ENCODE measurements around the gene ARFGAP1. TPM values are rescaled to one million over a fixed set of nuclear protein-coding genes. Genes with fewer than 3 reads are reported as not detected.

Gene ARFGAP1
- total and polyA plus RNA-seq, 5 donors from 2014 or later, result 17.9 to 123 (median 21.0) TPM

DNA sequence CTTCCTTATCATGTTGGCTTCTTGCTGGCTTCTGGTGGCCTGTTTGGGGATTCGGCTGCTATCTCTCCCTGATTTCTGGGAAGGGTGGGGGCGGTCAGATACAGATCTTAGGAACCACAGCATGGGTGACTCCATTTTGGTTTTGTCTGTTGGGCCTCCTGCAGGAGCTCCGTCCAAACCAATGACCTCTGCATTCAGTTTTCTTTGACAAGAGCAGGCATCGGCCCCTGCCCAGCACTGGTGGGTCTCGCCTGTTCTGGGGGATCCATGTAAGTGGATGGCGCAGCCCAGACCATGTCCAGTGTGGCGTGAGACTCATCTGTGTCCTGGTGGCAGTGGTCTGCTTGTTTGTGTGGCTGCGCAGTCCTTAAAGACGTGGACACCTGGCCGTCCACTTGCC lies 8.6 kb upstream of the ARFGAP1 start:
- no peak for ATAC-seq (ENCODE audit: low read depth in 2 of 2)
- H3K27ac ChIP-seq (ENCODE audit: insufficient read depth, low read length, poor library complexity, severe bottlenecking), result no peak overlapping the region
- H3K4me1 ChIP-seq (ENCODE audit: control insufficient read depth, insufficient read depth, low read length, poor library complexity, severe bottlenecking), result peaks cover 7% of the 10 kb centered on the region
- no peaks in the 10 kb centered on the region for H3K27me3 ChIP-seq (ENCODE audit: control insufficient read depth, insufficient read depth, low read length)
- Mint-ChIP-seq H3K27me3 (peaks cover 5% of the 10 kb centered on the region), H3K9me3 (peaks cover 0 to 1% (median 0%) of the 10 kb centered on the region in 7 donors), H3K4me3 (no peak overlapping the region), H3K36me3 (no peaks in the 10 kb centered on the region), H3K27ac (no peak overlapping the region), H3K4me1 (peaks cover 0 to 2% (median 0%) of the 10 kb centered on the region in 4 donors)
- H3K4me3 ChIP-seq (ENCODE audit: low read depth, low read length), result no peak overlapping the region
- no peak for DNase-seq
- no peaks in the 10 kb centered on the region for H3K36me3 ChIP-seq (ENCODE audit: control insufficient read depth, insufficient read depth, low read length)
- H3K9me3 ChIP-seq (ENCODE audit: control insufficient read depth in 2 of 2, low read length in 2 of 2), result no peaks in the 10 kb centered on the region

DNA sequence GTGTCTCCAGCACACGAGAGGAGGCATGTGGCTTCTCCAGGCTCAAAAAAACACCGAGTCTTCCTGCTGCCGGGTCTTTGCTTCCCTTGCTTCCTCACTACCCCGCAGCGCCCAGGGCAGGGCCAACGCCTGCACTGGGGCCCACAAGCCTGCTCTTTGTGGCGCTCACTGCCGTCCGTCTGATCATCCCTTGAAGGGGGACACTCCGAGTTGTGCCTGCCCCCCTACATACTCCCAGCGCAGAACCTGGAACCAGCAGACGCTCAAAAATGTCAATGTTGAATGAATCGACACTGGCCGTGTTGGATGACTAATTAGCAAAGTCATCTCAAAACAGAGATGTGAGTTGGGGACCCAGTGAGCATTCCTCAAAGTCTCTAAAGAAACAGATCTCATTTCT lies 8.1 kb upstream of the ARFGAP1 start:
- Histone ChIP-seq H3K4me3 (ENCODE audit: low read depth, low read length) (no peak overlapping the region), H3K9me3 (ENCODE audit: control insufficient read depth in 2 of 2, low read length in 2 of 2) (no peaks in the 10 kb centered on the region), H3K4me1 (ENCODE audit: control insufficient read depth, insufficient read depth, low read length, poor library complexity, severe bottlenecking) (peaks cover 7% of the 10 kb centered on the region), H3K36me3 (ENCODE audit: control insufficient read depth, insufficient read depth, low read length) (no peaks in the 10 kb centered on the region), H3K27me3 (ENCODE audit: control insufficient read depth, insufficient read depth, low read length) (no peaks in the 10 kb centered on the region), H3K27ac (ENCODE audit: insufficient read depth, low read length, poor library complexity, severe bottlenecking) (no peak overlapping the region)
- DNase-seq (no peak), ATAC-seq (ENCODE audit: low read depth in 2 of 2) (no peak)
- Mint-ChIP-seq H3K36me3 (no peaks in the 10 kb centered on the region), H3K27ac (no peak overlapping the region), H3K27me3 (peaks cover 5% of the 10 kb centered on the region), H3K9me3 (peaks cover 0 to 1% (median 0%) of the 10 kb centered on the region in 7 donors), H3K4me1 (peaks cover 0 to 2% (median 0%) of the 10 kb centered on the region in 4 donors), H3K4me3 (peak overlapping the region in 2 of 4 donors; percentile 21 to 51)

DNA sequence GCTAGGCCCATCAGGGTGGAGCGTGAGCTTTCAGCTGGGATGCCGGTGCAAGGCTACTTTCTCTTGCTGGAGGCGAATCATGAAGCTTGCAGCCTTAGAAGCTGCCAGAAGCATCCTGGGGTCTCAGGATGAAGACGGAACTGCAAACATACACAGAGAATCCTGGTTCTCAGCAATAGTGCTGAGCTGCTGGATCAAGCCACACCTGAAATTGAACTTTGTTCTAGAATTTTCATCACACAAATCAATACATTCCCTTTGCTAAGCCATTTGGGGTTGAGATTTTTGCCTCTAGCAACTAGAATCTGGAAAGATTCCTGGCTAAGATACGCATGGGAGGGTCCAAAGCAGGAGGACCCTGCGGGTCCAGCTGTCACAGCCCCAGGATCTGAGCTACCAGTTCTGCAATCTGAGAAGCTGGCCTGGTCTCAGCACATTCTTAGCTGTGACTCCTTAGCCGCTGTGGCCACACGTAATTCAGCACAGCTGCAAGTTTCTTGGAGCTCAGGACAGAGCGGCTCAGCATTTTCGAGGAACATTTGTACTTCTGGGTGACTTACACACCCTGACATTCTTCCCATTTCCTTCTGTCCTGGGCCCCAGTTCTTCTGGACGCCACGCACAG lies 6.6 kb upstream of the ARFGAP1 start:
- H3K27me3 ChIP-seq (ENCODE audit: control insufficient read depth, insufficient read depth, low read length), result no peaks in the 10 kb centered on the region
- no peak for DNase-seq
- no peaks in the 10 kb centered on the region for H3K36me3 ChIP-seq (ENCODE audit: control insufficient read depth, insufficient read depth, low read length)
- no peak overlapping the region for H3K4me3 ChIP-seq (ENCODE audit: low read depth, low read length)
- Mint-ChIP-seq H3K4me1 (peaks cover 0 to 3% (median 1%) of the 10 kb centered on the region in 4 donors), H3K36me3 (no peaks in the 10 kb centered on the region), H3K4me3 (peak overlapping the region in 1 of 4 donors; percentile 4), H3K9me3 (peaks cover 0 to 1% (median 0%) of the 10 kb centered on the region in 7 donors), H3K27ac (no peak overlapping the region), H3K27me3 (no peaks in the 10 kb centered on the region)
- H3K9me3 ChIP-seq (ENCODE audit: control insufficient read depth in 2 of 2, low read length in 2 of 2), result no peaks in the 10 kb centered on the region
- ATAC-seq (ENCODE audit: low read depth in 2 of 2), result no peak
- H3K27ac ChIP-seq (ENCODE audit: insufficient read depth, low read length, poor library complexity, severe bottlenecking), result no peak overlapping the region
- peaks cover 7% of the 10 kb centered on the region for H3K4me1 ChIP-seq (ENCODE audit: control insufficient read depth, insufficient read depth, low read length, poor library complexity, severe bottlenecking)

DNA sequence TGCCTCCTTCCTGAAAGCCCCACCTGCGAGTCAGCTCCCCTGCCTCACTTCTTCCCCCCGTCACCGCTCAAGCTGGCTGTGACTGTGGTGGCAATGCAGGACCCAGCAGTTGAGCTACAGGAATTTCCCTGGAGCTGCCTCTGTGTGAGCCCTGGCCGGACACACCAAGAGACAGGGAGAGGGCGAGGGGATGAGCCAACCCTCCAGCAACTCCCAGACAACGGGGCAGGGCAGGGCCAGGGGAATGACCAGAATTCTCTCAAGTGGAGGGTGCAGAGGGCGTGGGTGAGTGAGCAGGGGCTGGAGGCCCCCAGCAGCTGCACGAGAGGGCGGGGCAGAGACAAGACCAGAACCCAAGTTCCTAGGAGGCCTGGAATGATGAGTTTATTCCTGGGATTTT lies 4.9 kb upstream of the ARFGAP1 start:
- H3K27ac ChIP-seq (ENCODE audit: insufficient read depth, low read length, poor library complexity, severe bottlenecking), result no peak overlapping the region
- DNase-seq, result no peak
- Mint-ChIP-seq H3K27me3 (no peaks in the 10 kb centered on the region), H3K4me1 (peaks cover 0 to 9% (median 6%) of the 10 kb centered on the region in 4 donors), H3K4me3 (peak overlapping the region in 2 of 4 donors; percentile 8 to 63), H3K9me3 (peaks cover 0 to 1% (median 0%) of the 10 kb centered on the region in 7 donors), H3K36me3 (no peaks in the 10 kb centered on the region), H3K27ac (no peak overlapping the region)
- H3K4me3 ChIP-seq (ENCODE audit: low read depth, low read length), result no peak overlapping the region
- H3K27me3 ChIP-seq (ENCODE audit: control insufficient read depth, insufficient read depth, low read length), result no peaks in the 10 kb centered on the region
- H3K9me3 ChIP-seq (ENCODE audit: control insufficient read depth in 2 of 2, low read length in 2 of 2), result no peaks in the 10 kb centered on the region
- no peaks in the 10 kb centered on the region for H3K36me3 ChIP-seq (ENCODE audit: control insufficient read depth, insufficient read depth, low read length)
- ATAC-seq (ENCODE audit: low read depth in 2 of 2), result no peak
- peaks cover 5% of the 10 kb centered on the region for H3K4me1 ChIP-seq (ENCODE audit: control insufficient read depth, insufficient read depth, low read length, poor library complexity, severe bottlenecking)

DNA sequence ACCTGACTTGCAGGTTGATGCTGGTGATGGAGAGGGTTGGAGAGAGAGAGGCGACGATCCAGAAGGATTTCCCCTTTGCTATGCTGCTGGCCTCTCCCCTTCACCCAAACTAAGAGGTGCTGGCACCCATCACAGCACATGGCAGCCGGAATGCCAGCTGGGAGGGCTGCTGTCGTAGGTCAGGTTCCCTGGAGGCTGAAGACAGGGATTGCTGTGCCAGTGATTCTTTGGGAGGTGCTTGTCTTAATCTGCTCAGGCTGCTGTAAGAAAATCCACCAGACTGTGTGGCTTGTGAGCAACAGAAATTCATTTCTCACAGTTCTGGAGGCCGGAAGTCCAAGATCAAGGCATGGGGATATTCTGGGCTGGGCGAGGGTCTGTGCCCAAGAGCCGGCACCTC lies 4.4 kb upstream of the ARFGAP1 start:
- Histone ChIP-seq H3K9me3 (ENCODE audit: control insufficient read depth in 2 of 2, low read length in 2 of 2) (no peaks in the 10 kb centered on the region), H3K4me1 (ENCODE audit: control insufficient read depth, insufficient read depth, low read length, poor library complexity, severe bottlenecking) (peaks cover 9% of the 10 kb centered on the region), H3K27ac (ENCODE audit: insufficient read depth, low read length, poor library complexity, severe bottlenecking) (no peak overlapping the region), H3K4me3 (ENCODE audit: low read depth, low read length) (no peak overlapping the region), H3K36me3 (ENCODE audit: control insufficient read depth, insufficient read depth, low read length) (no peaks in the 10 kb centered on the region), H3K27me3 (ENCODE audit: control insufficient read depth, insufficient read depth, low read length) (no peaks in the 10 kb centered on the region)
- peaks cover 0 to 9% (median 7%) of the 10 kb centered on the region in 4 donors for H3K4me1 Mint-ChIP-seq
- H3K36me3 Mint-ChIP-seq, result no peaks in the 10 kb centered on the region
- H3K4me3 Mint-ChIP-seq, result peak overlapping the region in 2 of 4 donors; percentile 7 to 63
- no peak overlapping the region for H3K27ac Mint-ChIP-seq
- ATAC-seq (ENCODE audit: low read depth in 2 of 2), result no peak
- no peaks in the 10 kb centered on the region for H3K27me3 Mint-ChIP-seq
- peaks cover 0 to 1% (median 0%) of the 10 kb centered on the region in 7 donors for H3K9me3 Mint-ChIP-seq
- no peak for DNase-seq

DNA sequence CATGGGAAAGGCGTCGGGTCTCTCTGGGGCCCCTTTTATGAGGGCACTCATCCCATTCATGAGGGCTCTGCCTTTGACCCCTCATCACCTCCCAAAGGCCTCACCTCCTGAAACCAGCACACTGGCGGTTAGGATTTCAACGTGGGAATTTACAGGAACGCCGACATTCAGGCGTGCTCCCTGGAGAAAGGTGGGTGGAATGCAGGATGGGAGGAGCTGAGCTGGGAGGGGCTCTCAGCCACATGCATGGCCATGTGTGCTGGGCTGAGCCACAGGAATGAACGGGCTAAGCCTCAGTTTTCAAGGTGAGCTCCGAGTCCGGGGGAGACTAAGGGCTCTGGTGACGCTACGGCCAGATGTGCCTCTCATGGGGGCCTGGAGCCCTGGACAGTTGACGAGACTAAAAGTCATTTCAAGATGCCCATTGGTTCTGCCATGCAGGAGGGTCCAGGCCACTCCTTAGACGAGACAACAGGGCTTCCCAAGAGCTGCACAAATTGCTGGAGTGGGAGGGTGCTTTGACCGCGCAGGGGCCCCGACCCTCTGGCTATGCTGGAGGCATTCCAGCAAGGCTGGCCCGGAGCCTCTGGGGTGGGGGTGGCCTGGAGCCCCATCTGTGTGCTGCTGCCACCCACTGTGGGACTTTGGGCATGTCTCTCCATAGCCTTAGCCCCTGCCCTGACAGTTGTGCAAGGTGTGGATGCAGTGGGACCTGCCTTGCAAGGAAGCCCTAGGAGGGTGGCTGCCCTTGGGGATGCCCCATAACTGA lies 3.8 kb upstream of the ARFGAP1 start:
- no peak for ATAC-seq (ENCODE audit: low read depth in 2 of 2)
- Mint-ChIP-seq H3K27ac (no peak overlapping the region), H3K4me1 (peaks cover 0 to 14% (median 13%) of the 10 kb centered on the region in 4 donors), H3K9me3 (peaks cover 0 to 1% (median 0%) of the 10 kb centered on the region in 7 donors), H3K4me3 (peak overlapping the region in 1 of 4 donors; percentile 63), H3K27me3 (no peaks in the 10 kb centered on the region), H3K36me3 (no peaks in the 10 kb centered on the region)
- H3K4me3 ChIP-seq (ENCODE audit: low read depth, low read length), result no peak overlapping the region
- H3K36me3 ChIP-seq (ENCODE audit: control insufficient read depth, insufficient read depth, low read length), result no peaks in the 10 kb centered on the region
- no peaks in the 10 kb centered on the region for H3K9me3 ChIP-seq (ENCODE audit: control insufficient read depth in 2 of 2, low read length in 2 of 2)
- H3K27me3 ChIP-seq (ENCODE audit: control insufficient read depth, insufficient read depth, low read length), result no peaks in the 10 kb centered on the region
- DNase-seq, result no peak
- H3K4me1 ChIP-seq (ENCODE audit: control insufficient read depth, insufficient read depth, low read length, poor library complexity, severe bottlenecking), result peaks cover 14% of the 10 kb centered on the region
- H3K27ac ChIP-seq (ENCODE audit: insufficient read depth, low read length, poor library complexity, severe bottlenecking), result no peak overlapping the region

DNA sequence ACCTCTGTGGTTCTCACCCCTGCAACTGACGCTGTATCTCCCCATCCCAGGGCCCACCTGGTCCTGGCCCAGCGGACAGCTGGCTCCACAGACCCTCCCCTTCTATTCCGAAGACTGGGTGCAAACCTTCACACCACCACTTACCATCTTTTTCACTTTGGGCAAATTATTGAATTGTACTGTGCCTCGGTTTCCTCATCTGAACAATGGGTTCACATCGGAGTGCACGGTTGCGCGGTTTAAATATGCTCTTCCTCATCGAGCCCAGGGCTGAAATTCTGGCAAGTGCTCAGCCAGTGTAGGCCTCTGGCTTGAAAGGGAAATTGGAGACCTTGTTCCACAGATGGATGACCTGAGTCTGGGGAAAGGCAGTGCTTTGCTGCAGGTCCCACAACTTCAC lies 2.9 kb upstream of the ARFGAP1 start:
- peak overlapping the region; percentile 31 to 56 (median 52) for H3K27ac Mint-ChIP-seq

More for the DNA sequence above, 2.9 kb upstream of the ARFGAP1 start:
- ATAC-seq (ENCODE audit: low read depth in 2 of 2) (no peak), DNase-seq (no peak)
- Histone ChIP-seq H3K9me3 (ENCODE audit: control insufficient read depth in 2 of 2, low read length in 2 of 2) (no peaks in the 10 kb centered on the region), H3K4me3 (ENCODE audit: low read depth, low read length) (no peak overlapping the region), H3K27me3 (ENCODE audit: control insufficient read depth, insufficient read depth, low read length) (no peaks in the 10 kb centered on the region), H3K27ac (ENCODE audit: insufficient read depth, low read length, poor library complexity, severe bottlenecking) (no peak overlapping the region), H3K4me1 (ENCODE audit: control insufficient read depth, insufficient read depth, low read length, poor library complexity, severe bottlenecking) (peaks cover 21% of the 10 kb centered on the region), H3K36me3 (ENCODE audit: control insufficient read depth, insufficient read depth, low read length) (no peaks in the 10 kb centered on the region)
- peaks cover 0 to 21% (median 20%) of the 10 kb centered on the region in 4 donors for H3K4me1 Mint-ChIP-seq
- H3K36me3 Mint-ChIP-seq, result no peaks in the 10 kb centered on the region
- no peaks in the 10 kb centered on the region for H3K27me3 Mint-ChIP-seq
- H3K9me3 Mint-ChIP-seq, result peaks cover 0 to 1% (median 0%) of the 10 kb centered on the region in 7 donors
- H3K4me3 Mint-ChIP-seq, result peak overlapping the region in 3 of 4 donors; percentile 3 to 54 (median 38)
